Mesenchymal stem cell (in vitro differentiated cells and primary cell): ENCODE data around the gene RGS7.

Source experiments
- DNase-seq: peaks from one replicate; pipeline ENCODE4 v3.0.0-alpha.2; 2013
- H2AFZ ChIP-seq: one replicate; pipeline ENCODE4 v1.6.1; 2013; ENCODE audit warnings: low read depth, mild to moderate bottlenecking, control low read depth, inconsistent platforms, low read length, moderate library complexity
- H2AK5ac ChIP-seq: 2 replicates; pipeline ENCODE4 v1.6.1; 2013; ENCODE audit warnings: low read length, moderate library complexity, mild to moderate bottlenecking, inconsistent platforms; ENCODE audit not compliant: severe bottlenecking
- H2BK120ac ChIP-seq: one replicate; pipeline ENCODE4 v1.6.1; 2013; ENCODE audit warnings: low read depth, mild to moderate bottlenecking, inconsistent platforms, low read length, moderate library complexity
- H2BK12ac ChIP-seq, 2 experiments: one replicate each; pipeline ENCODE4 v1.6.1; 2013; ENCODE audit warnings: inconsistent platforms in 2 of 2, low read length in 2 of 2, mild to moderate bottlenecking in 2 of 2, moderate library complexity in 2 of 2, control low read depth in 1 of 2
- H2BK15ac ChIP-seq: one replicate; pipeline ENCODE4 v1.6.1; 2013; ENCODE audit warnings: mild to moderate bottlenecking, low read depth, inconsistent platforms; ENCODE audit not compliant: poor library complexity, severe bottlenecking
- H2BK5ac ChIP-seq: 2 replicates; pipeline ENCODE4 v1.6.1; 2013; ENCODE audit warnings: low read depth, mild to moderate bottlenecking, low read length, control low read depth, inconsistent platforms; ENCODE audit not compliant: poor library complexity, severe bottlenecking
- H3K14ac ChIP-seq, 2 experiments: one replicate each; pipeline ENCODE4 v1.6.1; 2013; ENCODE audit warnings: inconsistent platforms in 2 of 2, low read length in 2 of 2, control low read depth in 1 of 2, mild to moderate bottlenecking in 1 of 2, moderate library complexity in 1 of 2
- H3K18ac ChIP-seq, 2 experiments: one replicate each; pipeline ENCODE4 v1.6.1; 2013; ENCODE audit warnings: inconsistent platforms in 2 of 2, low read length in 2 of 2, control low read depth in 1 of 2, low read depth in 1 of 2, mild to moderate bottlenecking in 1 of 2
- H3K23ac ChIP-seq, 2 experiments: one replicate each; pipeline ENCODE4 v1.6.1; 2013; ENCODE audit warnings: inconsistent platforms in 2 of 2, low read length in 2 of 2, mild to moderate bottlenecking in 2 of 2, moderate library complexity in 2 of 2, control low read depth in 1 of 2
- H3K27ac ChIP-seq: 2 replicates; pipeline ENCODE4 v1.5.1; 2013; ENCODE audit warnings: mild to moderate bottlenecking, moderate library complexity, low read length, control low read depth, inconsistent platforms; ENCODE audit not compliant: poor library complexity, severe bottlenecking
- H3K27me3 ChIP-seq, 2 experiments: 2 replicates each; pipeline versions ENCODE4 v1.6.1 to v1.7.0; 2013; ENCODE audit warnings: low read length in 2 of 2, mild to moderate bottlenecking in 2 of 2, moderate library complexity in 2 of 2, control low read depth in 1 of 2, inconsistent platforms in 1 of 2; ENCODE audit not compliant: control insufficient read depth in 1 of 2, insufficient read depth in 1 of 2
- H3K36me3 ChIP-seq, 2 experiments: 2 replicates each; pipeline versions ENCODE4 v1.6.1 to v1.7.0; 2013; ENCODE audit warnings: low read length in 2 of 2, control low read depth in 1 of 2, inconsistent platforms in 1 of 2, low read depth in 1 of 2, mild to moderate bottlenecking in 1 of 2; ENCODE audit not compliant: insufficient read depth in 2 of 2, control insufficient read depth in 1 of 2
- H3K4ac ChIP-seq, 2 experiments: one replicate each; pipeline ENCODE4 v1.6.1; 2013; ENCODE audit warnings: inconsistent platforms in 2 of 2, low read length in 2 of 2, mild to moderate bottlenecking in 2 of 2, moderate library complexity in 2 of 2, control low read depth in 1 of 2, low read depth in 1 of 2
- H3K4me1 ChIP-seq: 2 replicates; pipeline ENCODE4 v1.6.1; 2013; ENCODE audit warnings: low read depth, low read length, control low read depth; ENCODE audit not compliant: control insufficient read depth, insufficient read depth
- H3K4me2 ChIP-seq: 2 replicates; pipeline ENCODE4 v1.6.1; 2013; ENCODE audit warnings: low read length, mild to moderate bottlenecking, inconsistent platforms; ENCODE audit not compliant: poor library complexity, severe bottlenecking
- H3K4me3 ChIP-seq, 2 experiments: 2 replicates each; pipeline versions ENCODE4 v1.5.1 to v1.7.0; 2013; ENCODE audit warnings: low read length in 2 of 2, mild to moderate bottlenecking in 2 of 2, control low read depth in 1 of 2, low read depth in 1 of 2; ENCODE audit not compliant: insufficient read depth in 1 of 2
- H3K79me1 ChIP-seq: replicated peaks from 2 replicates; pipeline ENCODE4 v1.6.1; 2013; ENCODE audit warnings: mild to moderate bottlenecking, control low read depth, low read length, inconsistent platforms; ENCODE audit not compliant: poor library complexity, severe bottlenecking
- H3K9ac ChIP-seq: 2 replicates; pipeline ENCODE4 v1.7.0; 2013; ENCODE audit warnings: mild to moderate bottlenecking, low read length, moderate library complexity
- H3K9me3 ChIP-seq: 2 replicates; pipeline ENCODE4 v1.7.0; 2013; ENCODE audit warnings: mild to moderate bottlenecking, low read length; ENCODE audit not compliant: control insufficient read depth
- H4K8ac ChIP-seq: one replicate; pipeline ENCODE4 v1.6.1; 2013; ENCODE audit warnings: inconsistent platforms, mild to moderate bottlenecking, low read length, moderate library complexity
- H4K91ac ChIP-seq: one replicate; pipeline ENCODE4 v1.6.1; 2013; ENCODE audit warnings: mild to moderate bottlenecking, low read length, inconsistent platforms
- WGBS: methylation state at CpG from one replicate; pipeline ENCODE4 v1.1.7; 2013; ENCODE audit warnings: mixed read lengths; 5-methylcytosine and 5-hydroxymethylcytosine counted together

Gene RGS7

GRCh38 chr1:241077386-241078147 is 279.4 kb downstream of the RGS7 start:
- Histone ChIP-seq H4K91ac (no peak overlapping the region), H3K4me3 (no peak overlapping the region), H3K14ac (no peak overlapping the region), H3K4ac (no peak overlapping the region), H2AK5ac (no peak overlapping the region), H3K9ac (no peak overlapping the region), H3K18ac (no peak overlapping the region), H3K23ac (no peak overlapping the region), H2BK12ac (no peak overlapping the region), H3K4me2 (no peak overlapping the region), H2BK5ac (no peak overlapping the region), H4K8ac (no peak overlapping the region), H2BK15ac (no peak overlapping the region), H3K36me3 (no peaks in the 10 kb centered on the region), H3K27ac (no peak overlapping the region), H3K4me1 (no peaks in the 10 kb centered on the region), H2BK120ac (no peak overlapping the region), H2AFZ (no peak overlapping the region), H3K79me1 (no peaks in the 10 kb centered on the region), H3K9me3 (no peaks in the 10 kb centered on the region), H3K27me3 (no peaks in the 10 kb centered on the region)
- peak; percentile 3 for DNase-seq
- 66% methylated on average over 8 of the region's 11 CpGs for WGBS

GRCh38 chr1:241074507-241074906 is 282.5 kb downstream of the RGS7 start:
- no peak for DNase-seq

GRCh38 chr1:241068359-241068758 is 288.6 kb downstream of the RGS7 start:
- no peak overlapping the region for H4K8ac ChIP-seq
- no peaks in the 10 kb centered on the region for H3K27me3 ChIP-seq
- H2AFZ ChIP-seq: no peak overlapping the region
- H3K4me3 ChIP-seq: no peak overlapping the region
- 76% methylated on average over 2 of the region's 2 CpGs for WGBS
- H2AK5ac ChIP-seq: no peak overlapping the region
- no peak overlapping the region for H2BK15ac ChIP-seq
- no peak overlapping the region for H3K18ac ChIP-seq
- no peak overlapping the region for H3K4ac ChIP-seq
- no peak overlapping the region for H3K14ac ChIP-seq
- DNase-seq: no peak
- H3K23ac ChIP-seq: no peak overlapping the region
- no peaks in the 10 kb centered on the region for H3K36me3 ChIP-seq
- H3K4me2 ChIP-seq: no peak overlapping the region
- H3K4me1 ChIP-seq: peaks cover 2% of the 10 kb centered on the region
- H3K9me3 ChIP-seq: no peaks in the 10 kb centered on the region
- H3K9ac ChIP-seq: no peak overlapping the region
- no peaks in the 10 kb centered on the region for H3K79me1 ChIP-seq
- H3K27ac ChIP-seq: no peak overlapping the region
- no peak overlapping the region for H2BK120ac ChIP-seq
- no peak overlapping the region for H4K91ac ChIP-seq
- no peak overlapping the region for H2BK5ac ChIP-seq
- no peak overlapping the region for H2BK12ac ChIP-seq

More at GRCh38 chr1:241074507-241074906, 282.5 kb downstream of the RGS7 start:
- H2BK120ac ChIP-seq: no peak overlapping the region
- no peaks in the 10 kb centered on the region for H3K9me3 ChIP-seq
- 80% methylated on average over 6 of the region's 6 CpGs for WGBS
- H3K4me2 ChIP-seq: no peak overlapping the region
- H3K27ac ChIP-seq: no peak overlapping the region
- no peak overlapping the region for H2BK15ac ChIP-seq
- H3K36me3 ChIP-seq: no peaks in the 10 kb centered on the region
- H3K79me1 ChIP-seq: no peaks in the 10 kb centered on the region
- H3K14ac ChIP-seq: no peak overlapping the region
- no peak overlapping the region for H3K4me3 ChIP-seq
- H4K8ac ChIP-seq: no peak overlapping the region
- no peaks in the 10 kb centered on the region for H3K27me3 ChIP-seq
- no peak overlapping the region for H4K91ac ChIP-seq
- no peak overlapping the region for H3K23ac ChIP-seq
- no peak overlapping the region for H2AK5ac ChIP-seq
- no peak overlapping the region for H2BK5ac ChIP-seq
- H2AFZ ChIP-seq: no peak overlapping the region
- no peak overlapping the region for H3K9ac ChIP-seq
- no peak overlapping the region for H2BK12ac ChIP-seq
- H3K4me1 ChIP-seq: peaks cover 2% of the 10 kb centered on the region
- no peak overlapping the region for H3K4ac ChIP-seq
- no peak overlapping the region for H3K18ac ChIP-seq

GRCh38 chr1:241063276-241063675 is 293.7 kb downstream of the RGS7 start:
- Histone ChIP-seq H3K4ac (no peak overlapping the region), H2AK5ac (no peak overlapping the region), H3K36me3 (no peaks in the 10 kb centered on the region), H3K23ac (no peak overlapping the region), H3K27me3 (no peaks in the 10 kb centered on the region), H2BK15ac (no peak overlapping the region), H4K91ac (no peak overlapping the region), H2BK120ac (no peak overlapping the region), H3K4me3 (no peak overlapping the region), H2AFZ (no peak overlapping the region), H3K79me1 (no peaks in the 10 kb centered on the region), H4K8ac (no peak overlapping the region), H3K14ac (no peak overlapping the region), H2BK5ac (no peak overlapping the region), H3K9ac (no peak overlapping the region), H2BK12ac (no peak overlapping the region), H3K27ac (no peak overlapping the region), H3K9me3 (no peaks in the 10 kb centered on the region), H3K18ac (no peak overlapping the region), H3K4me1 (no peaks in the 10 kb centered on the region), H3K4me2 (no peak overlapping the region)
- WGBS: 73% methylated on average over 5 of the region's 5 CpGs
- no peak for DNase-seq
